Measurements from ENCODE around the gene MAPKAPK5. TPM values are rescaled to one million over a fixed set of nuclear protein-coding genes. Genes with fewer than 3 reads are reported as not detected.
"Not testable (repeated sequence)": the region's sequence is repeated elsewhere in the genome, so short reads cannot be mapped to it uniquely, and the experiment has no call there.

Gene MAPKAPK5
- total RNA-seq, 4 donors from 2014 or later = 73.5 to 768 (median 90.1) TPM

GRCh38 chr12:111824312-111824711 lies 17.7 kb upstream of the MAPKAPK5 start:
- H3K27me3 ChIP-seq; H3K9me3 ChIP-seq; in situ Hi-C loops (cut with MboI; ENCODE audit: low pct_ligation_motif_present in 1 of 4, low pct_unique_long_range_greater_than_20kb in 1 of 4, low sequenced_read_pairs in 3 of 4); intact Hi-C loops (cut with DNase I; ENCODE audit: low total_unique reads); H3K4me3 ChIP-seq; H3K36me3 ChIP-seq; DNase-seq: not testable (repeated sequence)
- TF ChIP-seq, protein P1, sequence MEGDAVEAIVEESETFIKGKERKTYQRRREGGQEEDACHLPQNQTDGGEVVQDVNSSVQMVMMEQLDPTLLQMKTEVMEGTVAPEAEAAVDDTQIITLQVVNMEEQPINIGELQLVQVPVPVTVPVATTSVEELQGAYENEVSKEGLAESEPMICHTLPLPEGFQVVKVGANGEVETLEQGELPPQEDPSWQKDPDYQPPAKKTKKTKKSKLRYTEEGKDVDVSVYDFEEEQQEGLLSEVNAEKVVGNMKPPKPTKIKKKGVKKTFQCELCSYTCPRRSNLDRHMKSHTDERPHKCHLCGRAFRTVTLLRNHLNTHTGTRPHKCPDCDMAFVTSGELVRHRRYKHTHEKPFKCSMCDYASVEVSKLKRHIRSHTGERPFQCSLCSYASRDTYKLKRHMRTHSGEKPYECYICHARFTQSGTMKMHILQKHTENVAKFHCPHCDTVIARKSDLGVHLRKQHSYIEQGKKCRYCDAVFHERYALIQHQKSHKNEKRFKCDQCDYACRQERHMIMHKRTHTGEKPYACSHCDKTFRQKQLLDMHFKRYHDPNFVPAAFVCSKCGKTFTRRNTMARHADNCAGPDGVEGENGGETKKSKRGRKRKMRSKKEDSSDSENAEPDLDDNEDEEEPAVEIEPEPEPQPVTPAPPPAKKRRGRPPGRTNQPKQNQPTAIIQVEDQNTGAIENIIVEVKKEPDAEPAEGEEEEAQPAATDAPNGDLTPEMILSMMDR (IDR thresholded peaks at IDR 0.05) = peak; percentile 23 to 48 (median 40)
- Histone ChIP-seq H3K4me1 (peaks cover 5 to 37% (median 24%) of the 10 kb centered on the region in 4 donors), H3K27ac (peak overlapping the region; percentile 32 to 56 (median 41))
- WGBS, 2 donors (ENCODE audit: low coverage in 1 of 2) = 7 to 19% methylated on average over 4 of the region's 4 CpGs

- in situ Hi-C loops (cut with MboI; ENCODE audit: low pct_ligation_motif_present in 1 of 4, low pct_unique_long_range_greater_than_20kb in 1 of 4, low sequenced_read_pairs in 3 of 4) = no loop called here
- H3K4me3 ChIP-seq = no peak overlapping the region
- WGBS, 2 donors (ENCODE audit: low coverage in 1 of 2) = 78 to 100% methylated on average over 1 to 5 of the region's 5 CpGs
- peaks cover under 1 to 31% (median 18%) of the 10 kb centered on the region in 4 donors for H3K4me1 ChIP-seq
- TF ChIP-seq EP300 (IDR thresholded peaks at IDR 0.05; ENCODE audit: low read depth) (no peak), POLR2A (IDR thresholded peaks at IDR 0.05) (no peak), POLR2AphosphoS5 (IDR thresholded peaks at IDR 0.05) (no peak)
- TF ChIP-seq, protein P1 (IDR thresholded peaks at IDR 0.05) = no peak
- no peaks in the 10 kb centered on the region for H3K36me3 ChIP-seq
- no peak for DNase-seq
- H3K27me3 ChIP-seq = no peaks in the 10 kb centered on the region
- H3K9me3 ChIP-seq = no peaks in the 10 kb centered on the region
- no peak overlapping the region for H3K27ac ChIP-seq
- intact Hi-C loops (cut with DNase I; ENCODE audit: low total_unique reads) = no loop called here
Observed at GRCh38 chr12:111825509-111825908, 16.5 kb upstream of the MAPKAPK5 start.

- H3K27me3 ChIP-seq = no peaks in the 10 kb centered on the region
- no peak for DNase-seq
- 80 to 82% methylated on average over 3 of the region's 3 CpGs for WGBS, 2 donors (ENCODE audit: low coverage in 1 of 2)
- H3K27ac ChIP-seq = no peak overlapping the region
- peaks cover 0 to 30% (median 17%) of the 10 kb centered on the region in 4 donors for H3K4me1 ChIP-seq
- H3K36me3 ChIP-seq = no peaks in the 10 kb centered on the region
- no peak overlapping the region for H3K4me3 ChIP-seq
- in situ Hi-C loops (cut with MboI; ENCODE audit: low pct_ligation_motif_present in 1 of 4, low pct_unique_long_range_greater_than_20kb in 1 of 4, low sequenced_read_pairs in 3 of 4) (no loop called here), intact Hi-C loops (cut with DNase I; ENCODE audit: low total_unique reads) (no loop called here)
- TF ChIP-seq POLR2A (IDR thresholded peaks at IDR 0.05) (no peak), POLR2AphosphoS5 (IDR thresholded peaks at IDR 0.05) (no peak), EP300 (IDR thresholded peaks at IDR 0.05; ENCODE audit: low read depth) (no peak)
- TF ChIP-seq, protein P1 (IDR thresholded peaks at IDR 0.05) = no peak
- no peaks in the 10 kb centered on the region for H3K9me3 ChIP-seq
Observed at GRCh38 chr12:111826316-111826715, 15.7 kb upstream of the MAPKAPK5 start.

- no peaks in the 10 kb centered on the region for H3K9me3 ChIP-seq
- no peak overlapping the region for H3K4me3 ChIP-seq
- H3K36me3 ChIP-seq = no peaks in the 10 kb centered on the region
- H3K4me1 ChIP-seq = peaks cover 0 to 27% (median 17%) of the 10 kb centered on the region in 4 donors
- in situ Hi-C loops (cut with MboI; ENCODE audit: low pct_ligation_motif_present in 1 of 4, low pct_unique_long_range_greater_than_20kb in 1 of 4, low sequenced_read_pairs in 3 of 4) = no loop called here
- no peak for TF ChIP-seq EP300 (IDR thresholded peaks at IDR 0.05; ENCODE audit: low read depth)
- TF ChIP-seq POLR2A (IDR thresholded peaks at IDR 0.05) = no peak
- TF ChIP-seq, protein P1 (IDR thresholded peaks at IDR 0.05) = no peak
- TF ChIP-seq POLR2AphosphoS5 (IDR thresholded peaks at IDR 0.05) = no peak
- no peak for DNase-seq
- intact Hi-C loops (cut with DNase I; ENCODE audit: low total_unique reads) = no loop called here
- H3K27ac ChIP-seq = no peak overlapping the region
- 93% methylated on average over 2 of the region's 2 CpGs; no CpG with 5 or more reads in 1 of the 2 donors for WGBS, 2 donors (ENCODE audit: low coverage in 1 of 2)
- H3K27me3 ChIP-seq = no peaks in the 10 kb centered on the region
Observed at GRCh38 chr12:111826992-111827391, 15.0 kb upstream of the MAPKAPK5 start.

Measured in transverse colon (tissue), 4 donors.